C4-2B (cell line): ENCODE data around the gene MALAT1.

ENCODE experiments used
- CTCF ChIP-seq: fragments of 450-650 bp; conservative IDR thresholded peaks from 2 replicates; pipeline ENCODE4 v1.5.1; 2017; ENCODE audit warnings: mild to moderate bottlenecking
- ZFX ChIP-seq: fragments of 450-650 bp; IDR thresholded peaks from 2 replicates; pipeline ENCODE4 v1.6.1; 2017

GRCh38 chr11:65529475-65530156, 30.8 kb downstream of the MALAT1 start:
- TF ChIP-seq CTCF: no peak
- no peak for TF ChIP-seq ZFX
